GM18498 (cell line): ENCODE data around the gene OGFOD2.

ENCODE experiments used
- ATAC-seq: cut with Tn5 transposase; IDR thresholded peaks from one replicate; pipeline ENCODE4 v1.9.1; 2021; ENCODE audit warnings: mild to moderate bottlenecking, moderate library complexity; ENCODE audit not compliant: unreplicated experiment

The OGFOD2 gene

GRCh38 chr12:122949816-122950675 is 25.0 kb upstream of the OGFOD2 start:
- ATAC-seq = no peak

- no peak for ATAC-seq
Measured at GRCh38 chr12:122951406-122951805, 23.6 kb upstream of the OGFOD2 start.

GRCh38 chr12:122951979-122952892 is 22.8 kb upstream of the OGFOD2 start:
- ATAC-seq = peak; percentile 85

GRCh38 chr12:122955156-122955555 is 19.9 kb upstream of the OGFOD2 start:
- ATAC-seq = no peak

GRCh38 chr12:122956035-122956434 is 19.0 kb upstream of the OGFOD2 start:
- ATAC-seq = no peak

GRCh38 chr12:122958198-122958888 is 16.7 kb upstream of the OGFOD2 start:
- ATAC-seq = no peak

GRCh38 chr12:122959566-122960192 is 15.4 kb upstream of the OGFOD2 start:
- ATAC-seq = no peak

GRCh38 chr12:122960193-122960569 is 14.9 kb upstream of the OGFOD2 start:
- ATAC-seq = no peak

- ATAC-seq = no peak
Measured at GRCh38 chr12:122961531-122962329, 13.3 kb upstream of the OGFOD2 start.

- ATAC-seq = no peak
Measured at GRCh38 chr12:122963941-122964265, 11.1 kb upstream of the OGFOD2 start.

- no peak for ATAC-seq
Measured at GRCh38 chr12:122964439-122965257, 10.4 kb upstream of the OGFOD2 start.

- no peak for ATAC-seq
Measured at GRCh38 chr12:122965321-122965751, 9.7 kb upstream of the OGFOD2 start.

GRCh38 chr12:122965851-122966742 is 8.9 kb upstream of the OGFOD2 start, which contains the start of gene ABCB9:
TSS of gene ABCB9 (minus strand) at chr12:122966463. CDS start at chr12:122960235, 6,228 bp downstream.
- peak; percentile 78 for ATAC-seq

GRCh38 chr12:122966743-122967550 is 8.1 kb upstream of the OGFOD2 start:
- ATAC-seq = no peak

- no peak for ATAC-seq
Measured at GRCh38 chr12:122968104-122968503, 6.9 kb upstream of the OGFOD2 start.

GRCh38 chr12:122969676-122970075 is 5.4 kb upstream of the OGFOD2 start:
- no peak for ATAC-seq

GRCh38 chr12:122974274-122974891 is 661 bp upstream of the OGFOD2 start:
- ATAC-seq = peak; percentile 81
